AG10803 (cell line): Measurements from ENCODE around the gene KMT2E.
"Not testable (repeated sequence)": the region's sequence is repeated elsewhere in the genome, so short reads cannot be mapped to it uniquely, and the experiment has no call there.

Experiments
- DNase-seq: peaks from one replicate; pipeline ENCODE4 v3.0.0; 2010; ENCODE audit warnings: low read depth
- H3K4me3 ChIP-seq: 2 replicates; pipeline ENCODE4 v1.5.1; 2011; ENCODE audit warnings: mild to moderate bottlenecking, low read length, control low read depth
- TF ChIP-seq, protein P1 (sequence below): conservative IDR thresholded peaks from 2 replicates; pipeline ENCODE4 v1.5.1; 2011; ENCODE audit warnings: mild to moderate bottlenecking, low read length, control low read depth, inconsistent platforms

Gene KMT2E

DNA sequence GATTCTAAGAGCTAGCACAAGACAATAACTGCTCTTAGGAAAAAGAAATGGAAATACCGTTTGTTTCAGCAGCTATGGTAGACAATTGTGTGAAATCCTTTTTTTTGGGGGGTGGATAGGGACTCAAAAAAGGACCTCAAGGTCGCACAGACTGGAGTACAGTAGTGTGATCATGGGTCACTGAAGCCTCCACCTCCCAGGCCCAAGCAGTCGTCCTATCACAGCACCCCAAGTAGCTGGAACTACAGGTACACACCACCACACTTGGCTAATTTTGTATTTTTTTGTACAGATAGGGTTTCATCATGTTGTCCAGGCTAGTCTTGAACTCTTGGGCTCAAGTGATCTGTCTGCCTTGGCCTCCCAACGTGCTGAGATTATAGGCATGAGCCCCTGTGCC is 33.9 kb downstream of the KMT2E start:
- no peak for DNase-seq
- TF ChIP-seq, protein P1, sequence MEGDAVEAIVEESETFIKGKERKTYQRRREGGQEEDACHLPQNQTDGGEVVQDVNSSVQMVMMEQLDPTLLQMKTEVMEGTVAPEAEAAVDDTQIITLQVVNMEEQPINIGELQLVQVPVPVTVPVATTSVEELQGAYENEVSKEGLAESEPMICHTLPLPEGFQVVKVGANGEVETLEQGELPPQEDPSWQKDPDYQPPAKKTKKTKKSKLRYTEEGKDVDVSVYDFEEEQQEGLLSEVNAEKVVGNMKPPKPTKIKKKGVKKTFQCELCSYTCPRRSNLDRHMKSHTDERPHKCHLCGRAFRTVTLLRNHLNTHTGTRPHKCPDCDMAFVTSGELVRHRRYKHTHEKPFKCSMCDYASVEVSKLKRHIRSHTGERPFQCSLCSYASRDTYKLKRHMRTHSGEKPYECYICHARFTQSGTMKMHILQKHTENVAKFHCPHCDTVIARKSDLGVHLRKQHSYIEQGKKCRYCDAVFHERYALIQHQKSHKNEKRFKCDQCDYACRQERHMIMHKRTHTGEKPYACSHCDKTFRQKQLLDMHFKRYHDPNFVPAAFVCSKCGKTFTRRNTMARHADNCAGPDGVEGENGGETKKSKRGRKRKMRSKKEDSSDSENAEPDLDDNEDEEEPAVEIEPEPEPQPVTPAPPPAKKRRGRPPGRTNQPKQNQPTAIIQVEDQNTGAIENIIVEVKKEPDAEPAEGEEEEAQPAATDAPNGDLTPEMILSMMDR = no peak
- H3K4me3 ChIP-seq = no peak overlapping the region

DNA sequence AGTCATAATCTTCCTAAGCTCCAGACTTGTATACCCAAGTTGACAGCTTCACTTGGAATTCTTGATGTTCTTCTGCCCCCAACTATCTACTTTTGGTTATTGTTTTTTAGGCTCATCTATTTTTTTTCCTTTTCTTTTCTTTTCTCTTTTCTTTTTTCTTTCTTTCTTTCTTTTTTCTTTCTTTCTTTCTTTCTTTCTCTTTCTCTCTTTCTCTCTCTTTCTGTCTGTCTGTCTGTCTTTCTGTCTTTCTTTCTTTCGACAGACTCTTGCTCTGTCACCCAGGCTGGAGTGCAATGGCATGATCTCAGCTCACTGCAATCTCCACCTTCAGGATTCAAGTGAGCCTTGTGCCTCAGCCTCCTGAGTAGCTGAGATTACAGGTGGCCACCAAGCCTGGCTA is 36.5 kb downstream of the KMT2E start:
- TF ChIP-seq, protein P1 = no peak
- DNase-seq = no peak
- no peak overlapping the region for H3K4me3 ChIP-seq

DNA sequence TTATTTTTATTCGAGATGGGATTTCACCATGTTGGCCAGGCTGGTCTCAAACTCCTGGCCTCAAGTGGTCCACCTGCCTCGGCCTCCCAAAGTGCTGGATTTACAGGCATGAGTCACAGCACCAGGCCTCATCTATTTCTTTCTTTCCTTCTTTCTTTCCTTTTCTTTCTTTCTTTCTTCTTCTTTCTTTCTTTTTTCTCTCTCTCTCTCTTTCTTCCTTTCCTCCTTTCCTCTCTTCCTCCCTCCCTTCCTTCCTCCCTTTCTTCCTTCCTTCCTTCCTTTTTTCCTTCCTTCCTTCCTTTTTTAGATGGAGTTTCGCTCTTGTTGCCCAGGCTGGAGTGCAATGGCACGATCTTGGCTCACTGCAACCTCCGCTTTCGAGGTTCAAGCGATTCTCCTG is 36.9 kb downstream of the KMT2E start:
- H3K4me3 ChIP-seq, DNase-seq: not testable (repeated sequence)

DNA sequence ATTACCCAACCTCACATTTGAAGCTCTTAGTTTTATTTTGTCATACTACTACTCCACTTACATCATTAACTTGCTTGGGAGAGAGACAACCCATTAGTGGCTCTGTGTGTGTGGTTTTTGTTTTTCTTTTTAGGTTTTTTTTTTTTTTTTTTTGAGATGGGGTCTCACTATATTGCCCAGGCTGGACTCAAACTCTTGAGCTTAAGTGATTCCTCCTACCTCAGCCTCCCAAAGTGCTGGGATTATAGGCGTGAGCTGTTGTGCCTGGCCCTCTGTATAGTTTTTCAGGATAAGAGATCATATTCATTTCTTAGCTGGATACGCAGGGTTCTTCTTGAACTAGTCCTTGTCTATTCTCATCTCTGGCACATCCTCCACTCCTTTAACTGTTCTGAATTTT is 41.1 kb downstream of the KMT2E start:
- TF ChIP-seq, protein P1 = no peak
- H3K4me3 ChIP-seq = no peak overlapping the region

DNA sequence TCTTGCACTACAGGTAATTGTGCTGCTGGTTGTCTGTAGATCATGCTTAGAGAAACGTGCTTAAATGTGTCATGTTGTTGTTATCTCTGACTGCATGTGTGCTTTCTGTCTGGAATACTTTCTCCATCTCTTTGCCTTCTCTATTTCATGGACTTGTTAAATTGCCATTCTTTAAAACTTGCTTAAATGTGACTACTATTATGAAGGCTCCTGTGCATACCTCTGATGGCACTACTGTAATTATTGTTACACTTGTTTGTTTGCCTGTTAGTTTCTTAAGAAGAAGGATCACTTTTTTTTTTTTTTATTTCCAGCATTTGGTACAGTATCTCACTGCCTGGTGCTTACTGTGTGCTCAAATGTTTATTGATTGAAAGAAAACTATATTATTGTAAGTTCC is 41.6 kb downstream of the KMT2E start:
- no peak for DNase-seq
- TF ChIP-seq, protein P1 = no peak

More for the DNA sequence above, 41.1 kb downstream of the KMT2E start:
- no peak for DNase-seq

DNA sequence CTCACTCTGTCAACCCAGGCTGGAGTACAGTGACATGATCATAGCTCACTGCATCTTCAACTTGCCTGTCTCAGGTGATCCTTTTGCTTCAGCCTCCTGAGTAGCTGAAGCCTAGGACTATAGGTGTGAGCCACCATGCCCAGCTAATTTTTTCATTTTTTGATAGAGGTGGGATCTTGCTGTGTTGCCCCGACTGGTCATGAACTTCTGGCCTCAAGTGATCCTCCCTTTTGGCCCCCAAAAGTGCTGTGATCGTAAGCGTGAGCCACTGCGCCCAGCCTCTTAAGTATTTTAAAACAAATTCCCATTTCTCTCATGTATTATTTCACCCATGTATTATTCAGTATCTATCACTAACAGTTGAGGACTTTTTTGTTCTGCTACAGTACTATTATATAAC is 43.5 kb downstream of the KMT2E start:
- no peak overlapping the region for H3K4me3 ChIP-seq
- TF ChIP-seq, protein P1 = no peak
- no peak for DNase-seq

More for the DNA sequence above, 41.6 kb downstream of the KMT2E start:
- no peak overlapping the region for H3K4me3 ChIP-seq

DNA sequence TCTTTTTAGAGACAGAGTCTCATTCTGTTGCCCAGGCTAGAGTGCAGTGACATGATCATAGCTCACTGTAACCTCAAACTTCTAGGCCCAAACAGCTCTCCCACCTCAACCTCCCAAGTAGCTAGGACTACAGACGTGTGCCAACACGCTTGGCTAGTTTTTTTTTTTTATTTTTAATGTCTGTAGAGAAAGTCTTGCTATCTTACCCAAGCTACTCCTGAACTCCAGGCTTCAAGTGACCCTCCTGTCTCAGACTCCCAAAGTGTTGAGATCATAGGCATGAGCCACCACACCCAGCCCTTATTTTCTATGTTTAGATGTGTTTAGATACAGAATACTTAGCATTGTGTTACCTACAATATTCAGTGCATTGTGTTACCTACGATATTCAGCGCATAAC is 46.4 kb downstream of the KMT2E start:
- DNase-seq = no peak
- TF ChIP-seq, protein P1 = no peak
- no peak overlapping the region for H3K4me3 ChIP-seq

DNA sequence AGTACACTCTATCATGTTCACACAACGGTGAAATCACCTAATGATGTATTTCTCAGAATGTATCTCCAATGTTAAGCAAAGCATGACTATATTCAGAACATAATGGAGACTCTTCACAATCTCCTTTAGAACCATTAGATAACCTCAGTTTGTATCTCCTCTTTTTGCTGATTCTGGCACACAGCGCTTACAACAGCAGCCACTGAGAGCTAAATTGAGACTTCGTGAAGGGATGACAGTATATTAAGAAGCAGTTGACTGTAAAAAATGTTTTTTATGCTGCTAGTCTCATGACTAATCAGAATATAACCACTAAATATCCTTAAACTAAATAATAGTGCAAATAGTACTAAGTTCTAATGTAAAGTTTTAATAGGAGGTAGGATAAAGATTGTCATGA is 46.9 kb downstream of the KMT2E start:
- TF ChIP-seq, protein P1 = no peak
- H3K4me3 ChIP-seq = no peak overlapping the region
- no peak for DNase-seq
